PC-3 (cell line): ENCODE data around the gene WDSUB1.

Experiments
- CTCF ChIP-seq: fragments of 300-600 bp; sonication (generic); conservative IDR thresholded peaks from 2 replicates; pipeline ENCODE4 v1.5.1; 2017; ENCODE audit warnings: antibody characterized with exemption, low read depth, mild to moderate bottlenecking, low read length
- EZH2 ChIP-seq: fragments of 300-600 bp; sonication (generic); IDR thresholded peaks from one replicate; pipeline ENCODE4 v1.6.1; 2017; ENCODE audit warnings: antibody characterized with exemption, mild to moderate bottlenecking, low read length; ENCODE audit not compliant: unreplicated experiment

GRCh38 chr2:159281002-159281401 lies 5.5 kb downstream of the WDSUB1 start:
- TF ChIP-seq EZH2 (no peak), CTCF (no peak)
